DND-41 (cell line): Measurements from ENCODE around the gene COL4A2.

Experiments used
- ATAC-seq: fragments of 200-7000 bp; cut with Tn5 transposase; 3 replicates; pipeline ENCODE4 v1.9.1; 2021; ENCODE audit warnings: low read depth; ENCODE audit not compliant: insufficient read depth
- DNase-seq: peaks from one replicate; pipeline ENCODE4 v3.0.0-alpha.2; 2020
- H2AFZ ChIP-seq: 2 replicates; pipeline ENCODE4 v1.6.0; 2012; ENCODE audit warnings: low read depth, low read length
- H3K27ac ChIP-seq: 2 replicates; pipeline ENCODE4 v1.5.1; 2012; ENCODE audit warnings: low read length, inconsistent platforms
- H3K27me3 ChIP-seq: fragments of 200-600 bp; sonication (generic); 2 replicates; pipeline ENCODE4 v1.6.0; 2012; ENCODE audit warnings: low read length, mild to moderate bottlenecking, inconsistent platforms; ENCODE audit not compliant: insufficient read depth, poor library complexity
- H3K36me3 ChIP-seq: 2 replicates; pipeline ENCODE4 v1.5.1; 2012; ENCODE audit warnings: low read length, inconsistent platforms; ENCODE audit not compliant: insufficient read depth
- H3K4me1 ChIP-seq: 2 replicates; pipeline ENCODE4 v1.5.1; 2012; ENCODE audit warnings: mild to moderate bottlenecking, low read length; ENCODE audit not compliant: insufficient read depth
- H3K4me2 ChIP-seq: 2 replicates; pipeline ENCODE4 v1.6.0; 2012; ENCODE audit warnings: mild to moderate bottlenecking, moderate library complexity, low read length, inconsistent platforms; ENCODE audit not compliant: insufficient read depth
- H3K4me3 ChIP-seq, 2 experiments: fragments of 200-600 bp in 1 of 2; shearing (Covaris generic) in 1 of 2; 2 replicates each; pipeline ENCODE4 v1.5.1; 2012 to 2016; ENCODE audit warnings: inconsistent platforms in 2 of 2, low read length in 2 of 2, mild to moderate bottlenecking in 2 of 2, low read depth in 1 of 2, moderate library complexity in 1 of 2
- H3K79me2 ChIP-seq: 2 replicates; pipeline ENCODE4 v1.6.0; 2012; ENCODE audit warnings: low read length, inconsistent platforms; ENCODE audit not compliant: insufficient read depth
- H3K9ac ChIP-seq: 2 replicates; pipeline ENCODE4 v1.6.0; 2012; ENCODE audit warnings: low read depth, mild to moderate bottlenecking, inconsistent platforms, low read length, moderate library complexity
- H3K9me3 ChIP-seq: 2 replicates; pipeline ENCODE4 v1.5.1; 2012; ENCODE audit warnings: low read length, moderate library complexity, mild to moderate bottlenecking, inconsistent platforms; ENCODE audit not compliant: insufficient read depth, severe bottlenecking
- H4K20me1 ChIP-seq: 2 replicates; pipeline ENCODE4 v1.6.0; 2012; ENCODE audit warnings: low read length; ENCODE audit not compliant: insufficient read depth
- CTCF ChIP-seq: IDR thresholded peaks from 2 replicates; pipeline ENCODE4 v1.5.1; 2012; ENCODE audit warnings: borderline replicate concordance, low read length, moderate library complexity, mild to moderate bottlenecking; ENCODE audit not compliant: poor library complexity, severe bottlenecking; ENCODE audit errors: extremely low read depth
- EZH2 ChIP-seq: IDR thresholded peaks from 3 replicates; pipeline ENCODE4 v1.6.1; 2012; ENCODE audit warnings: borderline replicate concordance, low read depth, mild to moderate bottlenecking, moderate library complexity, low read length, inconsistent platforms; ENCODE audit not compliant: severe bottlenecking

COL4A2 gene

DNA sequence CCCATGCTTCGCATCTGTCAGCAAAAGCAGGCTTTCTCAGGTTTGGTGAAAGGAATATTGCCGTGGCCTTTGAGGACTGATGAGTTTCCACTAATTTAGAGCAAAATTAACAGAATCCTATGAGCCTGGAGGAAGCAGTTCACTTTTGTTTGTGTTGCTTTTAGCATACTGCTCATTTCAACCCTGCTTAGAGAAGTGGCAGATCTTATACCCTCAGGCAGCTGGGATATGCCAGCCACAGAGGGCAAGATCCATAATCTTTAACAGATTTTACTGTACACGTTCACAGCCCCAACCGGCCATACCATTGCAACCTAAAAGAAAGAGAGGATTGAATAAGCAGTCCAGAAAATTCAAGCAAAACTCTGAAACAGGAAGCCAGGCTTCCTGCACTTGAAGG, 60.5 kb downstream of the COL4A2 start:
- Histone ChIP-seq H3K4me3 (no peak overlapping the region), H3K4me2 (no peak overlapping the region), H3K9ac (no peak overlapping the region), H3K79me2 (no peaks in the 10 kb centered on the region), H3K27me3 (peaks cover 31% of the 10 kb centered on the region), H3K36me3 (no peaks in the 10 kb centered on the region), H3K27ac (no peak overlapping the region), H2AFZ (no peak overlapping the region), H4K20me1 (no peaks in the 10 kb centered on the region), H3K9me3 (no peaks in the 10 kb centered on the region), H3K4me1 (no peaks in the 10 kb centered on the region)
- TF ChIP-seq EZH2 (no peak), CTCF (no peak)
- DNase-seq (no peak), ATAC-seq (no peak)

DNA sequence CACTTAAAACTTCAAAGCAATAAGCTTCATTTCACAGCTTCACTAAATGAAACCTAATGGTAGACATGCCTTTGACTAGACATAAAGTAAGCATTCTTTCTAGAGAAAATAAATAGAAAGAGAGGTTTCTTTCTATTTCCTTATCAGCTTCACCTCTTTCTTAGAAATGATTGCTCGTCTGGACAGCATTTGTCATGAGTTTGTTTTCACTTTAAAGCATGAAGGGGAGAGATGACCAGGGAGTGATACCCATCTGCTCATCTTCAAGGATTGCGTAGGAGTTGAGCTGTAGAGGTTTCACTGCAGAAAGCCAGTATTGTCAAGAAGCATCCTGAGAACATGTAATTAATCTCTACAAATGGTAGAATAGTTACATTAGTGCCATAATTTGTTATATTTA, 61.3 kb downstream of the COL4A2 start:
- H3K4me2 ChIP-seq = no peak overlapping the region
- H3K79me2 ChIP-seq = no peaks in the 10 kb centered on the region
- H3K4me1 ChIP-seq = no peaks in the 10 kb centered on the region
- H4K20me1 ChIP-seq = no peaks in the 10 kb centered on the region
- H3K4me3 ChIP-seq = no peak overlapping the region
- no peak overlapping the region for H2AFZ ChIP-seq
- ATAC-seq (no peak), DNase-seq (no peak)
- H3K27ac ChIP-seq = no peak overlapping the region
- peaks cover 32% of the 10 kb centered on the region for H3K27me3 ChIP-seq
- no peaks in the 10 kb centered on the region for H3K36me3 ChIP-seq
- TF ChIP-seq EZH2 (no peak), CTCF (no peak)
- no peak overlapping the region for H3K9ac ChIP-seq
- no peaks in the 10 kb centered on the region for H3K9me3 ChIP-seq

GRCh38 chr13:110369400-110369799, 62.3 kb downstream of the COL4A2 start:
- DNase-seq (no peak), ATAC-seq (no peak)
- Histone ChIP-seq H3K36me3 (no peaks in the 10 kb centered on the region), H3K79me2 (no peaks in the 10 kb centered on the region), H3K9ac (no peak overlapping the region), H3K4me3 (no peak overlapping the region), H3K27ac (no peak overlapping the region), H3K4me2 (no peak overlapping the region), H2AFZ (no peak overlapping the region), H3K9me3 (no peaks in the 10 kb centered on the region), H4K20me1 (no peaks in the 10 kb centered on the region), H3K27me3 (peaks cover 35% of the 10 kb centered on the region), H3K4me1 (no peaks in the 10 kb centered on the region)
- TF ChIP-seq CTCF = no peak
- no peak for TF ChIP-seq EZH2
